Suppressor macrophage (primary cell): Measurements from ENCODE around the gene PCBP3.

Experiments used
- DNase-seq, 4 experiments: peaks; one replicate each; pipeline ENCODE4 v3.0.0-alpha.2; 2020 to 2022

PCBP3 gene

DNA sequence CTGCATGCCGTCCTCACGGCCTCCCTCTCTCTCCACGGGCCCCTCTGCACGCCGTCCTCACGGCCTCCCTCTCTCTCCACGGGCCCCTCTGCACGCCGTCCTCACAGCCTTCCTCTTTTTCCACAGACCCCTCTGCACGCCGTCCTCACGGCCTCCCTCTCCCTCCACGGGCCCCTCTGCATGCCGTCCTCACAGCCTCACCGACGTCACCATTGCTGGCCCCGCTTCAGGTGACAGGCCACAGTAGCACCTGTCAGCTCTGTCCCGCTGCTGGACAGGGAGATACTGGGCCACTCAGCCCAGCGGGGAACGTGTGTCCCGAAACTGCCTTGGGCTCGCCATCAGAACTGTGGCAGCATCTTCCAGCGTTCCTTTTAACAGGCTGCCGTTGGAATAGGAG lies 255.3 kb downstream of the PCBP3 start:
- DNase-seq, result no peak

DNA sequence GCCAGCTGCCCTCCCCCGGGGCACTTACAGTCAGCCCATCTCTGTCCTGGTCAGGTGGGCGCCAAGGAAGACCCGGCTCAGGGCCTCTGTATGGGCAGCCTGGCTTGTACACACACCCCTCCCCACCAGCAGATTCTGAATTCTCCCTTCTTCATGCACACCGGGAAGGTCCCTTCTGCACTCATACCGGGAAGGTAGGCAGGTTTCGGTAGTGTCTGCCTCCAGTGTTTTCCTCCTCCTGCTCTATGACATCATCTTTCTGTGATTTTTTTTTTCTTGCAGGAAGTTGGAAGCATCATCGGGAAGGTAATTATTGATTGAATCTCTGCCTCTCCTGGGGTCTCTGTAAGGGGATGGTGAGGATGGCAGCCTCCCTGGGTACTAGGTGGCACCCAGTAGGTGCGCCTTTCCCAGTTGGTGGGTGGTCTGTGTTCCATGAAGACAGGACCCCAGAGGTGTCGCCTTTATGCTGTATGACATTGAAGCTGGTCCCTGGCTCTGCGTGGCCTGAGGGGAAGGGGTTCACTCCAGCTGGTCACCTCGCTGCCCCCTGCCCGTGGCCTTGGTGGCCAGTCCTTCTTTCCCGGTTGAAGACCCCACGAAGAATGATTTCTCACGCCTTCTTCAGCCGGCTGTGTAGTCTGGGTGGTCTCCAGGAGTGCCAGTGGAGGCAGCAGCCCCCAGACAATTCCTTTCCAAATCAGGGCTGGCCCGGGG lies 255.9 kb downstream of the PCBP3 start:
- DNase-seq, result no peak

DNA sequence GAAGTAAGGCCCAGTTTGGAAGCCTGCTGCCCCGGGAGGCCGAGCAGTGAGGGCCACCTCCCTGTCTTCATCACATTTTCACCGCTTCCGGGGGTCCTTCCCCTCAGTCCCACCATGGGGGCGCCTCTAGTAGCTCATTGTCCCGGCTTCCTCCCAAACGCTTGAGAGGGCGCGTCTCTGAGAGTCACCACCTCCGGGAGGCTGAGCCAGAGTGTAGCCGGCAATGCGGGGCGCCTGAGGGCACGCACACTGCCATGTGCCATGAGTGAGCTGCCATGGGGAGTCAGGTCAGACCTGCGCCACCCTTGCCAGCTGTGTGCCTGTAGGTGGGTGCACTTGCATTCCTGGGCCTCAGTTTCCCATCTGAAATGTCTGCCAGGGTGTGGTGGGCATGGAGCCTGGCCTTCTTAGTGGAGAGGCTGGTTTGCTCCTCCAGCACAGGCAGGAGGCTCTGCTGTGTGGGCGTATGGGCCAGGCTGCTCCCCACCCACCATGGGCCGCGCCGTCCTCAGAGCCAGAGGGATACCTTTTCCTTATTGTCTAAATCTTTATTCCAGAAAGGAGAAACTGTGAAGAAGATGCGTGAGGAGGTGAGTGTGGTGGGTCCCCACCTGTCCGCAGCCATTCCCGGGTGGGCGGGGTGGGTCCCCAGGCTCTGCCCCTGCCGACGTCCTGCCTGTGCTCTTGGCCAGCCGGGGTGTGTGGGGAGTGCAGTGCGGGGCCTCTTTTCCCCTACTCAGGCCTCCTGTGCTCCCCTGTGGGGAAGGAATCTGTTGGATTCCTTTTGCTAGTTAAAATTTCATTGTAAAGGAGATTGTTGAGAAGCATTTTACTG lies 256.7 kb downstream of the PCBP3 start:
- DNase-seq, result no peak

DNA sequence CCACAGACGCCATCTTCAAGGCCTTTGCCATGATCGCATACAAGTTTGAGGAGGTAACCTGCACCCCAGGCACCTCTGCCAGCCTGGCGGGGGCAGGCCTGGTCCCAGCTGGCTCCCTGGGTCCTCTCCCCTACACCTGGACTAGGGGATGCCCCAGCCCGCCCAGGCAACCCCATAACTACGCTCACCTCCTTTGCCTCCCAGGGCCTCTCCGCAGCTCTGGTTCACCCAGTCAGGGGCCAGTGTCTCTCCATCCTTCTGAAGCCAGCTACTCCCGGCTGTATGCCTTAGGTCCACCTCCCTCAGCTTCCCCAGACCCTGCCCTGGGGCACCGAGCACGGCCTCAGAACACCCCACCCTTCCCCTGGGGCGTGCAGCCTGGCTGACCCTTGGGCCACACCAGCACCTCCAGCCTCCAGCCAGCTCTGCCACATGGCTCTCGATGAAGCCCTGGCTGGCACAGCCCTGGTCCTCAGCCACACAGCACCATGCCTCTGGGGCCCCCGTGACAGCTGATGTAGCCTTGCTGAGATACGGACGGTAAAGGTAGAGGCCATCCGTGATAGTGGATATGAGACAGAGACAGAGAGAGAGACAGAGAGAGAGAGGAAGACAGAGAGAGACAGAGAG lies 257.7 kb downstream of the PCBP3 start:
- no peak for DNase-seq

DNA sequence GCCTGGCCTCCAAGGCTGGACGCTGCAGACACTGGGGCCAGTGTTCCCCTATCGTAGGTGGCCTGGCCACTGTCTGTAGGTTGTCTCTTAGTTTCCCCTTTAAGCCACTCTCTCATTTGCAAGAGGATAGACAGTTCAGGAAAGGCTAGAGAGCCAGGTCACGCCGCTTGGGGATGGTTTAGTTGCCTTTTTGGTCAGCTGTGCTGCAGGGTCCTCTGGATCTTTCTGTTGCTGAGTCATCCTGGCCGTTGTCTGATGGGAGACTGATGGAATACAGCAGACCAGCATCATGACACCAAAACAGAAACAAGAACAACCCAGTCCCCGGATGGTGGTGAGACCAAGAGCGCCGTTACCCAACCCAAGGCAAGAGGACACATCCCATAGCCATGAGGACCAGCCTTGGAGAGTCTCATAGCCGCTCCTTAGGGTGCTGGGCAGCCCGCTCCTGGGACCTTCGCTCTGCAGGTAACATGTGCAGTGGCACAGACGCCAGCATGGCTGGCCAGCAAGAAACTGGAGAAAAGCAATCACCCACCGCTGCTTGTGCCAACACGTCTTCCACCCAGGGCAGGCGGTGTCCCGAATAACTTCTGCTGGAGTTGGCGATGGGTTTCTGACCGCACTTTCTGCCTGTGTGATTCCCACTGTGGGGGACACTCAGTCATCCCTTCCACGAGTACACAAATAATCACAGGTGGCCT lies 258.9 kb downstream of the PCBP3 start:
- DNase-seq, result no peak

DNA sequence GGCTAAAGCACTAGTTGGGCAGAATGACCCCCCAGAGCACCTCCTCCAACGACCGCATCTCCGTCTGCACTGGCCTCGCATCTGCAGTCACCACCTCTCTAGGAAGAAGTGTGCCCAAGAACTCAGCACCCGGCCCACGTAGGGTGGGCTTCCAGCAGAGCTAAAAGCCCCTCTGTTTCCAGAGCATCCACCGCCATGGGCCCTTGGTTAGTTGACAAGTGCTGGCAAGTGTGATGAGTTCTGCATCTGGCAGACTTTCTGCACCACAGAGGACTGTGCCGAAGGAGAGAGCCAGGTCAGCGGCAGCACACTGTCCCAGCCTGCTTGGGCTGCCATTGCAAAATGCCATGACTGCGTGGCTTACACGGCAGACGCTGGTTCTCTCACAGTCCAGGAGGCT lies 261.7 kb downstream of the PCBP3 start:
- no peak for DNase-seq

DNA sequence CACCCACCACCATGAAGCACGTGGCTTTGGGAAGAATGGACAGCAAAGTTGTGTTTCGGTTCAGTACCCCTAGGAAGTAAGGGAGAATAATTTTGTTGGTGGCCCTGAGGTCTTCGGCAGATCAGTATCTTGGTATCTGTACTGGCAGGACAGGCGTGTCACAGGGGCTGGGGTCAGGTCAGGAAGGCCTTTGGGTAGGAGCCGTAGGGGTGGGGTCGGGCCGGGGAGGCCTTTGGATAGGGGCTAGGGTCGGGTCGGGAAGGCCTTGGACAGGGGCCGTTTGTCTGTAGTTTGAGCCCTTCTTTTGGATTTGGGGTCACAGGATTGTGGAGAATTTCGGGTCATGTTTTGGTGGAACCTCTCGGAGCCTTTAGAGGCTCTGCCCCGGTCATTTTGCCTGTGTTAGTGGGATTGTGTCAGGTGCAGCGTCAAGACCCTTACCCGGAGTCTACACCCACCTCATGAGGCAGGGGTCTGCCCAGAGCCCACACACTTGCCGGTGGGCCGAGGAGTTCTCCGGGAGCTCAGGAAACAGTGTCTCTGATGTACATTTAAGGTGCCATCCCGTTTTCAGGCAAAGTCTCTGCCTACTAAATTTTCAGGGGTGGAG lies 262.8 kb downstream of the PCBP3 start:
- no peak for DNase-seq

DNA sequence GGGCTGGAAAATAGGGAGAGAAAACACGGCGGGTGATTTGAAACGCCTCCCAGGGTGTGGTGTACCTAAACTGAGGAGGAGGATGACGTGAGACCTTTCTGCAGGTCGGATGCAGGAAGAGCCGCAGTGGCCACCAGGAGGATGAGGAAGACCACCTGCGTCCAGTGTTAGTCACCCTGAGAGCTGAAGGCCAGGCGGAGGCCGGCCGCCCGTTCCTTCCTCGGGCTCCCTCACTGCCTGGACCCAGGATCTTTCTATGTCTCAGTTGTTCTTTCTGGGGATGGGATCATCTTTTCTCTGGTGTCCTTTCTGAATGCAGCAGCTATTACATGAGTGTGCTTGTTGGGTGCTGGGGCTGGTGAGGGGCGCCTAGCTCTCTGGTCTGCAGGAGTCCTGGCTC lies 263.3 kb downstream of the PCBP3 start:
- DNase-seq, result no peak

DNA sequence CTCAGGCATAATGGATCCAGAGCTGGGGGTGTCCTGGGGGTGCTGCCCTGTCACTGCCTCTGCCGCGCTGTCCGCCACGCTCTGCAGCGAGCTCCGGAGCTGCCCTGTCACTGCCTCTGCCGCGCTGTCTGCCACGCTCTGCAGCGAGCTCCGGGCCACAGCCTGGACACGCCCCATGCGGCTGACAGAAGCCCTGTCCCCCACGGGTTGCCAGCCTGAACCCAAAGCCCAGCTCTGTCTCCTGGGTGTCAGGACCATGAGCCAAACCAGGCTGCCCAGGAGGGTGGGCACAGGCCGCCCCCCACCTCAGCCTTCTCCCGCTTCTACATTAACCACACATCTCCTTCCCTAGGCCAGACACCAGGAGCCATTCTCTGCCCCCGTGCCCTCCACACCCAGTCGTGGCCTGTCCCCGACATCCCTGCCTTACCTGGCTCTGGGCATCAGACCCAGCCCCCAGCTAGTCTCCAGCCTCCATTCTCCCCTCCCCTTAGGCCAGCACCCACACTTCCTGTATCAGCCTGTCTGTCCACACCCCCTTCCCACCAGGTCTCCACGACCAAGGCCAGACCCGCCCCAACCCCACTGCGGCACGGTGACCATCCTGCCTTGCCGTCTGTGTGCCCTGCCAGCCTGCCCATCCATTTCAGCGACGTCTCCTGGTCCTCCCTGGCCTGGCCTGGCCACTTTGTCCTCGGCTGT lies 265.2 kb downstream of the PCBP3 start:
- DNase-seq, result no peak

DNA sequence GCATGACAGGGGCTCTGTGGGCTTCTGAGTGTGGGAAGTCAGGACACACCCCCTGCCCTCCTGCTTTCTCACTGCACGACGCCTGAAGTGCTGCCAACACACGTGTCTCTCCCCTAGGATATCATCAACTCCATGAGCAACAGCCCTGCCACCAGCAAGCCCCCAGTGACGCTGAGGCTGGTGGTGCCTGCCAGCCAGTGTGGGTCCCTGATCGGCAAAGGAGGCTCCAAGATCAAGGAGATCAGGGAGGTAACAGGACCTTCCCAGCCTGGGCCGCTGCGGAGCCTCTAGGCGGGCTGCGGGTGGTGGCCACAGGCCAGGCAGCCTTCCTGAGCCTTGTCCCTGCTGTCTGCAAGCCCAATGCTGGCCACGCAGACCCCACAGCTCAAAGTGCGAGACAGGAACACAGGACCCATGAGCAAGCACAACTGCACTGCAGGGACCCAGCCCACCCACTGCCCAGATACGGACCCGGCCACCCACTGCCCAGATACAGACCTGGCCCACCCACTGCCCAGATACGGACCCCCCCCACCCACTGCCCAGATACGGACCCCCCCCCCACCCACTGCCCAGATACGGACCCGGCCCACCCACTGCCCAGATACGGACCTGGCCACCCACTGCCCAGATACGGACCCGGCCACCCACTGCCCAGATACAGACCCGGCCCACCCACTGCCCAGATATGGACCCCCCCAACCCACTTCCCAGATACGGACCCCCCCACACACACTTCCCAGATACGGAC lies 265.9 kb downstream of the PCBP3 start:
- DNase-seq, result no peak

DNA sequence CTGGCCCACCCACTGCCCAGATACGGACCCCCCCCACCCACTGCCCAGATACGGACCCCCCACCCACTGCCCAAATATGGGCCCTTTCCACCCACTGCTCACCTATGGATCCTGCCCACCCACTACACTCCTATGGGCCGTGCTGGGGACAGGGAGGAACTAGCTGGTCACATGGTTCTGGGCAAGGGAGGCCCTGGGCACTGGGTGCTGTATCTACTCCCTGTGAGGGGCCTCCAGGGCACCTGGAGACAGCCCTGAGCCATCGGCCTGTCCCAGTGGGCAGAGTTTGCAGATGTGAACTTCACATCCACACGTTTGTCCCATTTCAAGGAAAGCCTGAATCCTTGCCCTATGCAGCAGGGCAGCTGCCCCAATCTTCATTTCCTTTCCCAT lies 266.6 kb downstream of the PCBP3 start:
- DNase-seq, result no peak

DNA sequence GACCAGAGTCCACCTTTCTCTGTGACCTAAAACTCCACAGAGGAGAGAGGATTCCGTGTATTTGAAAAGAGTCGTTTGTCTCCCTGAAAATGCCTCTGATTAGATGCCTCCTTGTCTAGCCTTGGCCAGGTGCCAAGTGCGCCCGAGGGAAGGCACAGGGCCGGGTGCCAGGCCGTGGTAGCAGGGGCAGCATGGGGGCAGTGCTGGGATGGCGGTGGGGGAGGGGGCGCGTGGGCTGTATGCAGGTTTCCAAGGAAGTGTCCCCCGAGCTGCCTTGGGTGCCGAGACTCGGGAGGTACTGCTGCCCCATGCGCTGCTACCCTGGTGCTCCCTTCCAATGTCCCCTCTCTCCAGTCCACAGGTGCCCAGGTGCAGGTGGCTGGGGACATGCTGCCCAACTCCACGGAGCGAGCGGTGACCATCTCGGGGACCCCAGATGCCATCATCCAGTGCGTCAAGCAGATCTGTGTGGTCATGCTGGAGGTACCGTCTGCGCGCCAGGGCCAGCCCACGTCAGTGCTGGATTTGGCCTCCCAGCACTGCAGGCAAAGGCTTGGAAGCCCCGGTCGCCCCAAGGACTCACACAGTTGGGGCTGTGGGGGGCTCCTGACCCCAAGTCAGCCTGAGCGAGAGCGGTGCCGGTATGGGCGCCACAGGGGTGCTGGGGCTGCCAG lies 267.2 kb downstream of the PCBP3 start:
- no peak for DNase-seq

DNA sequence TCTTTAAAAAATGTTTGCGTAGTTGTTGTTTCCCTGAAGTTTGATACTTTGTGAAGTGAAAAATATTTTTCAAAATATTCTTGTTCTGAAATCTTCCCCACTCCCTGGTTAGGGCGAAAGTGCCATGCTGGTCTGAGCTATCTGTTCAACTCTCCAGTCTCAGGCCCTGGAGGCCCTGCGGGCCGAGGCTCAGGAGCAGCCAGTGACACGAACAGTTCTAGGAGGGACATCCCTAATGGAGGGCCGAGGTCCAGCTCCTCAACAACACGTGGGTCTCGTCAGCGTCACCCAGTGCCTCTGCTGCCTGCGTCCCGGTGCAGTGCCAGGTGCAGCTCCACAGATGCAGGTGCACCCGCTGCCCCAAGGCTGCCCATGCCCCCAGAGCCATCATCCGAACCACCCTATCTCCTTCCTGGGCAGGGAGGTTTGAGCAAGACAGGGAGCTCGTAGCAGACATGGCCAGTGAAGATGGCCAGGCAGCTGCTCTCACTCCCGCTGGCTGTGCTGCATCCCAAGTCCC lies 268.3 kb downstream of the PCBP3 start:
- no peak for DNase-seq

DNA sequence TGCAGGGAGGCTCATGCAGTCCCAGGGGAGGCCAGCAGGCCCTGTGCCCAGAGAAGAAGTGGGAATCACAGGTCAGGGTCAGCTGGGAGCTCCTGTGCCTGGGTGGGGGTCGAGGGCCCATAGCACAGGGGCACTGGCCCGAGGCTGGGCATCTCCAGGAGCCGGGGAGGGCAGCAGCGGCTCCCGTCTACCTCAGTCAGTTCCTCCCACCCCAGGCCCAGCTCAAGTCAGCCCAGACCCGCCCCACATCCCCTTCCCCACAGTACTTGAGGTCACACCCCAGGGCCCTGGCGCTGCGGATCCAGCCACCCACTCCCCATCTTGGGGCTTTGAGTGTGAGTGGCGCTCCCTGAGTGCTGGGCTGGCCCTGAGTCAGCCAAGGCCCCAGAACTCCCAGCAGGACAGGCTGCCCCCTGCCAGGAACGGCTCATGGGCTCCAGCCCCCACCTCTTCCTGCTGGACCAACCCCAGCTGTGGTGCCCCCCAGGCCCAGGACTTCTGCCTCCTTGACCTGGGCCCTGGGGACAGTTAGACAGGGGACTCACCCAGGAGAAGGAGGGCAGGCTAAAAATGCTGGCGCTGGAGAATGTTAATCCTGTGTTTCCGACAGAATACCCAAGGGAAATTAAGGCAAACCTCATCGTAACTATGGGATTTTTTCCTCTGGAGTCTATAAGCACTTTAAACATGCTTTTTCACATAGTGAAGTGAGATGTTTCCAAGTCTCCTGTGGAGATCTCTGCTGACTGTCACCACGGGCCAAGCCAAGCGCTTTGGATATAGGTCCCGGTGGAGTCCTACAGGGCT lies 269.3 kb downstream of the PCBP3 start:
- DNase-seq, result no peak

DNA sequence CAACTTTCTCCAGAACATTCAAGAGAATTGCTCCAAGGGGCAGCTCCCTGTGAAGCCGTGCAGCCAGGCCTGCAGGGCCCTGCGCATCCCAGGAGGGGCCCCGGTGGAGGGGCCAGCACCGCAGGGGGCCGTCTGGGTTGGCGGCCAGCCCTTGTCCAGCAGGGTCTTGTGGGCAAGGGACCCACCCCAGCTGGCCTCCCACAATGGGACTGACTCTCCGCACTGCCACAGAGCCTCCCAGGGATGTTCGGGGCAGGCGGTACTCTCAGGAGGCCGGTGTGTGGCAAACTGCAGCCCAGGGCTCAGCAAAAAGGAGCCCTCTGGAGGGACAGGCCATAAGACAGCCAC lies 269.9 kb downstream of the PCBP3 start:
- DNase-seq, result no peak

DNA sequence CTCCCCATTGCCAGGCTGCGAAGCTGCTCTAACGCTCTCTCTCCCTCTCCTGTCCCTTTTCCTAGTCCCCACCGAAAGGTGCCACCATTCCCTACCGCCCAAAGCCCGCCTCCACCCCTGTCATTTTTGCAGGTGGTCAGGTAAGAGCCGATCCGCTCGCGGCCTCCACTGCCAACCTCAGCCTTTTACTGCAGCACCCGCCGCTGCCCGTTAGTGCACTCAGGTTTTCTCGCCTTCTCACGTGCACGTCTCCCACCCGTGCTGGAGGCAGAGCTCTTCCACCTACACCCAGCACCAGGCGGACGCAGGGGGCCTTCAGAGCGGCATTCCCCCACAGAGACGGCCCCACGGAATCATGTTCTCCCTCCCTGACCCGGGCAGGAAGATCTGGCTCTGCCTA lies 270.4 kb downstream of the PCBP3 start:
- DNase-seq, result no peak

DNA sequence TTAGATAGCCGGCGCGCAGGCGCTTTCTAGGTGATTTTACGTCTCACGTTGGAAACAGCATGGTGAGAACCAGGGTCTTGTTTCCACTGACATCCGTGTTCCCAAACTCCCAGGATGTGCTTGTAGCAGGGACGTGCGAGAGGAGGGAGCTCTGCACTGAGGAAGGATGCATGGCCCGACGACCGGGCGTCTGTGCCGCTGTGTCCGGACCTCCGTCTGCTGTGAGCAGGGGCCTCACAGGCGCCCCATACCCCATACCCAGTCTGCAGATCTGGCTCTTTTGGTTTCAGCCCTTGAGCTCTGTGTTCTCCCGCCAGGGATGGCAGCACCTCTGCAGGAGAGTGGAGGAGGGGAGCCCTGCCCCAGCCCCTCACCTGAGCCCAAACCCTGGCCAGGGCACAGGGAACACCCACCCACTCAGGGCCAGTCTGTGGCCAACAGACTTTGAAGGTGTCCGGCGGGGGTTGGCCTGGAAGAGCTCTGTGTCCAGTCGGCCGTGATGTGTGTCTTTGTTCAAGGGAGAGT lies 270.9 kb downstream of the PCBP3 start:
- no peak for DNase-seq

DNA sequence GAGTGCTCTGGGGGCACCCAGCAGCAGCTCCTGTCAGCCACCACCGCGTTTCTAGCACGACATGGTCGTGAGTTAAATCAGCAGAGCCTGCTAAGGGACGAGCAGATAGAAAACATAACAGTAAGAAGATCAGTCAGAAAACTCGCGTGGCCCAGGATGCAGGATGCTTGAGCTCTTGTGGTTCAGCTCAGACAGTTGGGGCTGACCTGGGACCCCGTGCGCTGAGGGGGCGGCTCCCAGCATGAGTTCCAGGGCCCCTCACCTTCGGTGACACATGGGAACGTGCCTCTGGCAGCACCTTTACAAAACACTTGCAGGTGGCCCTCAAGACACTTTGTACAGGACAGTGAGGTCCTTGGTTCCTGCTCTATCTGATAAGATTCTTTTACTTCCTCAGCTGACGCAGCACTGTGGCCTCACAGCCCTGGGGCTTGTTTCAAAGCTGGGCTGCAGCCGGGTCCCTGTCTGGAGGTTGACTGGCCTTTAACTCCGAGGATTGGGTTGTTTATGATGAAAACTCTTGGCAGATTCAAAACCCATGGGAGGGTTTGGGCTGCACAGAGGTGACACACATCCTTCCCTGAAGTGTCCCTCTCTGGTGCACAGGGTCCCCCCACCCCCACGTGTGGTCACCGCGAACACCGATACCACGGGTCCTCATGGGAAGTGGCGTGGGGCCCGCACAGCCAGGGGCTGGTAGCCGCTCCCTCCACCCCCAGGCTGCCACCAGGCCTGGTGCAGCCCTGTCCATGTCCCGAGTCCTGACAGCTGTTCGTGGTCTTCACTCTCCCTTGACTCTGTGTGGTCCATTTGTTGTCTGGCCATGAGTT lies 272.7 kb downstream of the PCBP3 start:
- DNase-seq, result peak in 1 of 4 experiments; percentile 5
